Retinal pigment epithelial cell (primary cell): ENCODE data around the gene SURF2.

ENCODE experiments used
- DNase-seq: peaks from one replicate; pipeline ENCODE4 v3.0.0-alpha.2; 2010; ENCODE audit warnings: low read depth
- H3K4me3 ChIP-seq: 2 replicates; pipeline ENCODE4 v1.5.1; 2011; ENCODE audit warnings: mild to moderate bottlenecking, low read length, control low read depth, moderate library complexity
- CTCF ChIP-seq: conservative IDR thresholded peaks from 2 replicates; pipeline ENCODE4 v1.5.1; 2011; ENCODE audit warnings: low read depth, low read length, control low read depth, inconsistent platforms

The SURF2 gene

GRCh38 chr9:133382507-133383141, 26.3 kb downstream of the SURF2 start:
- no peak for TF ChIP-seq CTCF
- no peak for DNase-seq
- H3K4me3 ChIP-seq, result no peak overlapping the region

- no peak for DNase-seq
- H3K4me3 ChIP-seq, result no peak overlapping the region
- TF ChIP-seq CTCF, result no peak
Observed at GRCh38 chr9:133383438-133383837, 27.1 kb downstream of the SURF2 start.

- no peak overlapping the region for H3K4me3 ChIP-seq
- no peak for TF ChIP-seq CTCF
- no peak for DNase-seq
Observed at GRCh38 chr9:133384736-133385321, 28.5 kb downstream of the SURF2 start.

- no peak for DNase-seq
- H3K4me3 ChIP-seq, result no peak overlapping the region
- TF ChIP-seq CTCF, result no peak
Observed at GRCh38 chr9:133385452-133385851, 29.1 kb downstream of the SURF2 start.

GRCh38 chr9:133386338-133386737, 30.0 kb downstream of the SURF2 start:
- no peak for DNase-seq
- no peak overlapping the region for H3K4me3 ChIP-seq
- TF ChIP-seq CTCF, result no peak

GRCh38 chr9:133387680-133388079, 31.3 kb downstream of the SURF2 start:
- no peak overlapping the region for H3K4me3 ChIP-seq

More at GRCh38 chr9:133387680-133388079, 31.3 kb downstream of the SURF2 start:
- no peak for TF ChIP-seq CTCF
- DNase-seq, result no peak
